Measurements from ENCODE around the gene EEFSEC. TPM values are rescaled to one million over a fixed set of nuclear protein-coding genes. Genes with fewer than 3 reads are reported as not detected.

EEFSEC gene
- total and polyA plus RNA-seq, 2 experiments from 2014 or later, result 26.7 to 47.9 TPM

GRCh38 chr3:128241741-128242140 lies 88.5 kb downstream of the EEFSEC start:
- Histone ChIP-seq H3K27me3 (no peaks in the 10 kb centered on the region), H3K4me3 (no peak overlapping the region), H3K4me1 (ENCODE audit: low read depth) (peaks cover 16% of the 10 kb centered on the region), H3K36me3 (no peaks in the 10 kb centered on the region), H3K27ac (no peak overlapping the region), H3K9me3 (ENCODE audit: low read depth) (no peaks in the 10 kb centered on the region)
- TF ChIP-seq CTCF (IDR thresholded peaks at IDR 0.05; ENCODE audit: low read depth, low read length), result no peak
- DNase-seq (ENCODE audit: low read depth in 1 of 2, low spot score in 1 of 2), result no peak

GRCh38 chr3:128242818-128243601 lies 89.7 kb downstream of the EEFSEC start:
- Histone ChIP-seq H3K4me3 (no peak overlapping the region), H3K9me3 (ENCODE audit: low read depth) (no peaks in the 10 kb centered on the region), H3K4me1 (ENCODE audit: low read depth) (peaks cover 3% of the 10 kb centered on the region), H3K36me3 (no peaks in the 10 kb centered on the region), H3K27me3 (no peaks in the 10 kb centered on the region), H3K27ac (no peak overlapping the region)
- TF ChIP-seq CTCF (IDR thresholded peaks at IDR 0.05; ENCODE audit: low read depth, low read length), result no peak
- no peak for DNase-seq (ENCODE audit: low read depth in 1 of 2, low spot score in 1 of 2)

GRCh38 chr3:128243602-128244504 lies 90.6 kb downstream of the EEFSEC start:
- Histone ChIP-seq H3K4me3 (no peak overlapping the region), H3K9me3 (ENCODE audit: low read depth) (no peaks in the 10 kb centered on the region), H3K4me1 (ENCODE audit: low read depth) (no peaks in the 10 kb centered on the region), H3K27me3 (no peaks in the 10 kb centered on the region), H3K27ac (no peak overlapping the region), H3K36me3 (no peaks in the 10 kb centered on the region)
- DNase-seq (ENCODE audit: low read depth in 1 of 2, low spot score in 1 of 2), result no peak
- TF ChIP-seq CTCF (IDR thresholded peaks at IDR 0.05; ENCODE audit: low read depth, low read length), result no peak

- H3K9me3 ChIP-seq (ENCODE audit: low read depth), result no peaks in the 10 kb centered on the region
- H3K4me3 ChIP-seq, result no peak overlapping the region
- no peak for TF ChIP-seq CTCF (IDR thresholded peaks at IDR 0.05; ENCODE audit: low read depth, low read length)
- no peak for DNase-seq (ENCODE audit: low read depth in 1 of 2, low spot score in 1 of 2)
- no peaks in the 10 kb centered on the region for H3K36me3 ChIP-seq
- no peaks in the 10 kb centered on the region for H3K27me3 ChIP-seq
- no peaks in the 10 kb centered on the region for H3K4me1 ChIP-seq (ENCODE audit: low read depth)
- H3K27ac ChIP-seq, result no peak overlapping the region
Measured at GRCh38 chr3:128245460-128245859, 92.2 kb downstream of the EEFSEC start.

GRCh38 chr3:128247666-128248409 lies 94.6 kb downstream of the EEFSEC start:
- no peak overlapping the region for H3K4me3 ChIP-seq
- no peak overlapping the region for H3K27ac ChIP-seq
- H3K9me3 ChIP-seq (ENCODE audit: low read depth), result no peaks in the 10 kb centered on the region
- no peaks in the 10 kb centered on the region for H3K36me3 ChIP-seq
- no peaks in the 10 kb centered on the region for H3K4me1 ChIP-seq (ENCODE audit: low read depth)
- DNase-seq (ENCODE audit: low read depth in 1 of 2, low spot score in 1 of 2), result no peak
- TF ChIP-seq CTCF (IDR thresholded peaks at IDR 0.05; ENCODE audit: low read depth, low read length), result no peak
- H3K27me3 ChIP-seq, result no peaks in the 10 kb centered on the region

All from cardiac muscle cell (in vitro differentiated cells and primary cell).